Thymus (tissue), 11 donors: ENCODE data around the gene RPL27A. TPM values are rescaled to one million over a fixed set of nuclear protein-coding genes. Genes with fewer than 3 reads are reported as not detected.

Source experiments
- DNase-seq, 9 donors: peaks; one replicate each; pipeline ENCODE4 v3.0.0-alpha.2; 2013; ENCODE audit warnings: low spot score in 9 of 9, low read depth in 6 of 9, missing footprints in 1 of 9
- H3K27ac ChIP-seq, 2 donors: one replicate each; pipeline ENCODE4 v1.5.1; 2013; ENCODE audit warnings: control low read depth in 1 of 2, low read depth in 1 of 2, low read length in 1 of 2, mild to moderate bottlenecking in 1 of 2, moderate library complexity in 1 of 2
- H3K27me3 ChIP-seq, 2 donors: one replicate each; pipeline ENCODE4 v1.5.1; 2013; ENCODE audit warnings: low read length in 1 of 2; ENCODE audit not compliant: control insufficient read depth in 2 of 2, insufficient read depth in 1 of 2
- H3K36me3 ChIP-seq, 2 donors: one replicate each; pipeline ENCODE4 v1.5.1; 2013; ENCODE audit warnings: low read length in 1 of 2, mild to moderate bottlenecking in 1 of 2, moderate library complexity in 1 of 2; ENCODE audit not compliant: control insufficient read depth in 2 of 2, insufficient read depth in 2 of 2
- H3K4me1 ChIP-seq, 2 donors: one replicate each; pipeline ENCODE4 v1.5.1; 2013; ENCODE audit warnings: low read length in 2 of 2; ENCODE audit not compliant: control insufficient read depth in 2 of 2, insufficient read depth in 2 of 2
- H3K4me3 ChIP-seq, 2 donors: one replicate each; pipeline ENCODE4 v1.5.1; 2013; ENCODE audit warnings: low read length in 2 of 2, control low read depth in 1 of 2, mild to moderate bottlenecking in 1 of 2
- H3K9me3 ChIP-seq, 2 donors: one replicate each; pipeline ENCODE4 v1.5.1; 2013; ENCODE audit warnings: low read length in 1 of 2, mild to moderate bottlenecking in 1 of 2; ENCODE audit not compliant: control insufficient read depth in 2 of 2, insufficient read depth in 1 of 2
- WGBS: extraction: QIAGEN DNeasy Blood & Tissue Kit; methylation state at CpG from one replicate; pipeline ENCODE4 v1.1.7; 2013; 5-methylcytosine and 5-hydroxymethylcytosine counted together
- polyA plus RNA-seq: library from polyadenylated mRNA; stranded (reverse); fragments of 200-250 nt; gene quantifications from one replicate; pipeline ENCODE4 v1.2.3, GENCODE V29; 2013
- total RNA-seq: library from RNA; stranded (reverse); fragments of 120-200 nt; gene quantifications from one replicate; pipeline ENCODE4 v1.2.4, GENCODE V29; 2013
- donor health status: healthy.

The RPL27A gene
- total and polyA plus RNA-seq, 2 donors: 2,501 to 4,277 TPM

DNA sequence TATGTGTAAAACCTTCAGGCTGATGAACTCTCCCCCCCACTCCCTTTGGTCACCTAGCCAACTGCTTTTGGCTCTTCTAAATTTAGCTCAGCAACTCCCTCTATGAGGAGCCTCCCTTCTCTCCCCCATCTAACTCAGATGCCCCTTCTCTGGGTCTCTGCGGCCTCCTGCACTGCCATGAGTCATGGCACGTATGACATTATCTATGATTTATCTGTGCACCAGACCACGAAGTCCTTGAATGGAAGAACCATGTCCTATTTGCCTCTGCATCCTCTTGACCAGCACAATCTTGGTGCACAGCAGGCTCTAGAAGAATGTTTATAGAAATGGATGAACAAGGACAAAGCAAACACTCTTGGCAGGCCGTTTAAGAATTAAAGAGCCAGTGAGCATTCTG lies 46.0 kb downstream of the RPL27A start:
- Histone ChIP-seq H3K4me3 (no peak overlapping the region), H3K27ac (no peak overlapping the region), H3K9me3 (no peaks in the 10 kb centered on the region), H3K36me3 (no peaks in the 10 kb centered on the region), H3K4me1 (no peaks in the 10 kb centered on the region), H3K27me3 (no peaks in the 10 kb centered on the region)
- 81% methylated on average over 4 of the region's 4 CpGs for WGBS
- no peak for DNase-seq

DNA sequence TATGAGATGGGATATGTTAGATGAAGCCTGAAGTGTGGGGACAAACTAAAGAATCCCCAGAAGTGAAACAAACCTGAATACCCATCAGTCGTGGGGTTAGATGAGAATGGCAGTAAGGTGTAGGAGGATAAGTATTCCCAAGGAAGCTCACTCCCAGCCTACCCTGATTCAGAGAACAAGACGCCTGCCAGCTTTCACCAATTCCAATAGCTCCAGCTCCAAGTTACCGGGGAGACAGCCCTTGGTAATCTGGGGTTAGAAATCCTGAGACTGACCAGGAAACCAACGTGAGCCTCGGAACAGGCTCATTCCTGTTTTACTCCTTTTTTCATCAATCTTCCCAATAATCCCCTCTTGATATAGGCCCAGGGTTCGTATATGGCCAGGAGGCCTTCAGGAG lies 46.5 kb downstream of the RPL27A start:
- H3K27ac ChIP-seq: no peak overlapping the region

DNA sequence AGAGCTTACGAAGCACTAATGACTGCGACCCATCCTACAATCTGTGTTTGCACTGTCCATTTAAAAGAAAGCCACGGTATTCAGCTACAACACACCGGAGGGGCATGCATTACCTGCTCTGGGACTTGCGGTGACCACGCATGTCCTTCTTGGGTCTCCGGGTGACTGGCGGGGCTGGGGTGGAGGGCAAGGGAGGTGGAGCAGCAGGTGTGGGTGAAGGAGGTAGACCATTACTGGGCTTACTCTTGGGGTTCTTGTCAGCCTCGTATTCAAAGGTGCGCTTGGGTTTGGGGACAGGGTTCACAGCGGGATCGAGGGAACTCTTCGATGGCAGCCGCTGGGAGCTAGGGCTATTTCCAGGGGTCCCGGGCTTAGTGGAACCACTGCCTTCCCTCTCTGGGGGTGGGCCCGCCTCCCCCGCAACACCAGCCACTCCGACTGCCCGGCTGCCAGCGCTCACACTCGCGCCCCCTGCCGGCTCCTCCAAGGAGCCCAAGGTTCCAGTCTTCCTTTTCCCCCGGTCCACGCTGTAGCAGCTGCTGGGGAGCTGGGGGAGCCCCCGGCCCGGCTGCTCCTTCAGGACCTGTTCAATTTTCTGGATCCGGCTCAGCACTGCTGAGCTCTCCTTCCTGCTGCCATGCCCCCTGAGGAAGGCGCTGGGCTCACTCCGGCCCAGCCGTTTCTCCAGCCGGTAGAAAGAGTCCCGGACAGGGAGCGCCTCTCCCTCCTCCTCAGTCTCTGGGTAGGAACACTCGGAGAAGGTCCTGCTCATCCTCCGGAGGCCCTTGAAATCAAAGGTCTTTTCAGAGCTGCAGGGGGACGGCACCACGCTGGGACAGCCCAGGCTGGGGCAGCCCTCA lies 47.5 kb downstream of the RPL27A start:
- Histone ChIP-seq H3K4me1 (no peaks in the 10 kb centered on the region), H3K4me3 (no peak overlapping the region), H3K9me3 (no peaks in the 10 kb centered on the region), H3K27ac (no peak overlapping the region), H3K36me3 (no peaks in the 10 kb centered on the region), H3K27me3 (no peaks in the 10 kb centered on the region)
- no peak for DNase-seq
- WGBS: 92% methylated on average over 38 of the region's 38 CpGs

More for the DNA sequence above, 46.5 kb downstream of the RPL27A start:
- Histone ChIP-seq H3K36me3 (no peaks in the 10 kb centered on the region), H3K27me3 (no peaks in the 10 kb centered on the region), H3K9me3 (no peaks in the 10 kb centered on the region), H3K4me1 (no peaks in the 10 kb centered on the region), H3K4me3 (no peak overlapping the region)
- no peak for DNase-seq
- 93% methylated on average over 6 of the region's 6 CpGs for WGBS

DNA sequence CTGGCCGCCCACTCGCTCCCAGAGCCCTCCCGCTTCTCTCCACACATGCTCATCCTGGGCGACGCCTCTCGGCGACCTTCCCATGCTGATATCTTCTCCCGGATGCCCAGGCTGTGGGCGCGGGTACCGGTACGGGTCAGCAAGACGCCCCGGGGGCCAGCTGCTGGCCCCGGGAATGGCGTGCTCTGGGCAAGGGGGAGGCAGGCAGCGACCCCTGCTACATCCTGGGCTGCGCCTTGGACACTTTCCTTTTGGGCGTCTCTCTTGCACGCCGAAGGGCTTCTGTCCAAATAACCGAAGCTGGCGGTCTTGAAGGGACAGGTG lies 48.1 kb downstream of the RPL27A start:
- Histone ChIP-seq H3K4me3 (no peak overlapping the region), H3K9me3 (no peaks in the 10 kb centered on the region), H3K4me1 (no peaks in the 10 kb centered on the region), H3K27ac (no peak overlapping the region), H3K36me3 (no peaks in the 10 kb centered on the region), H3K27me3 (no peaks in the 10 kb centered on the region)
- DNase-seq: no peak
- WGBS: 98% methylated on average over 23 of the region's 23 CpGs

DNA sequence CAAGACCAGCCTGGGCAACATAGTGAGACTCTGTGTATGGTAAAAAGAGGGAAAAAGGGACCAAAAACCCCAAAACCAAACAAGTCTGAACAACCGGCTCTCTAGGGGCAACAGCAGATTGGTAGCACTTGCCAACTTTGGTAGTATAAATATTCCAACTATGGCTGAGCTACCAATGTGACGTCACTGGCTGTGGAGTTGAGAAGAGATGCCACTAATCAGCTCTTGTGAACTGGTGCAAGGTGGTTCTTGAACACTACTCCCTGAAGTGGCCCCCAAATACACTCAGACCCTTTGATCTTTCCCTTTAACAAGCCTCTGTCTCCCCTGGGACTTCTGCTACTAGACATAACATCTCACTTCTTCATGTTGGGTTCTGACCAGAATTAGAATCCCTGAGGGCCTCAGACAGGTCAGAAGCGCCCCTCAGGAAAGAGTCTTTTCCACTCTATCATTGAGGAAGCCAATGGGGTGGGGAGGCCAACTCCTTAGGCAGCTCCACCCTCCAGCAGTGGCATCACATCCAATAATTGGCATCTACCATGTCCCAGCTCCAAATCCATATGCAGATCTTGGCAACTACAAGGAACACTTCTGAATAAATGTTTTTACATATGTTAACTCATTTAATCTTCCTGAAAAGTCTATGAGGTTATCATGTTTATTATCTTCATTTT lies 49.2 kb downstream of the RPL27A start:
- no peak for DNase-seq
- 96% methylated on average over 3 of the region's 3 CpGs for WGBS

DNA sequence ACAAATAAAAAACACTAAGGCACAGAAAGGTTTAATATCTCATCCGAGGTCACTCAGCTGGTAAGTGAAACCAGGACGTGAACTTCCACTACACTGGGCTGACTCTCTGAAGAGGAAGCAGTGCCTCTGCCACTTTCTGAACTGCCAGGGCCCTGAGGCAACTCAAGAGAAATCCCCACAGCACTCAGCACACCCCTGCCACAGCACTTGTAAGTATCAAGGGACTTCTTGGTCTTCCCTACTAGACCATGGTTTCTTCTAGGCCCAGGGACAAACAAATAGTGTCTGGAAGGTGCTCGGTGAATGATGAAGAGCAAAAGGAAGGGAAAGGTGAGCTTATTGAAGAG lies 49.7 kb downstream of the RPL27A start:
- Histone ChIP-seq H3K4me1 (no peaks in the 10 kb centered on the region), H3K27me3 (no peaks in the 10 kb centered on the region), H3K9me3 (no peaks in the 10 kb centered on the region), H3K4me3 (no peak overlapping the region), H3K36me3 (no peaks in the 10 kb centered on the region), H3K27ac (peak overlapping the region in 1 of 2 donors; percentile 19)
- WGBS: 73% methylated on average over 3 of the region's 3 CpGs
- DNase-seq: peak in 1 of 9 donors; percentile 9

More for the DNA sequence above, 49.2 kb downstream of the RPL27A start:
- Histone ChIP-seq H3K9me3 (no peaks in the 10 kb centered on the region), H3K27ac (no peak overlapping the region), H3K36me3 (no peaks in the 10 kb centered on the region), H3K4me3 (no peak overlapping the region), H3K4me1 (no peaks in the 10 kb centered on the region), H3K27me3 (no peaks in the 10 kb centered on the region)

DNA sequence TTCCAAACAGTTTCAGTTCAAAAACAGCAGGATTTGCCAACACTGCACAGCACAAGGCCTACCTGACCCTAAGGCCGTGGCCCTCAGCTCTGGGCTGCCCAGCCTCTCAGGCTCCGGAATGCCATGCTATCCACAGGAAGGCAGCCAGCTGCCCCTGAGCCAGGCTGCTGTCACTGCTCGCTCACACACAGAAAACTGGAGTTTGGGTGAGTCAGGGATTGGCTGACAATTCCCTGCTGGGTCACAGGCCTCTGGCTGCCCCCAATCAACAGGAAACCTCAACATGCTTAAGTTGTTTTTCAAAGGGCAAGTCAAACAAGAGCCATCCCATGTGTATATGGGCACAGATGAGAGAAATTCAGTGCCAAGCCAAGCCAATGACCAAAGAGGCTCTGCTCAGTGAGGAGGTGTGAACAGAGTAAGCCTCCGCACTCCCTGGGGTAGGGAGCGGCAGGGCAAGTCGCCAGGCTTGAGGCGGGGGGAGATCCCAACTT lies 50.2 kb downstream of the RPL27A start:
- DNase-seq: no peak
- Histone ChIP-seq H3K27me3 (no peaks in the 10 kb centered on the region), H3K36me3 (no peaks in the 10 kb centered on the region), H3K27ac (peak overlapping the region in 1 of 2 donors; percentile 19), H3K4me3 (no peak overlapping the region), H3K4me1 (no peaks in the 10 kb centered on the region), H3K9me3 (no peaks in the 10 kb centered on the region)
- WGBS: 91% methylated on average over 7 of the region's 7 CpGs

DNA sequence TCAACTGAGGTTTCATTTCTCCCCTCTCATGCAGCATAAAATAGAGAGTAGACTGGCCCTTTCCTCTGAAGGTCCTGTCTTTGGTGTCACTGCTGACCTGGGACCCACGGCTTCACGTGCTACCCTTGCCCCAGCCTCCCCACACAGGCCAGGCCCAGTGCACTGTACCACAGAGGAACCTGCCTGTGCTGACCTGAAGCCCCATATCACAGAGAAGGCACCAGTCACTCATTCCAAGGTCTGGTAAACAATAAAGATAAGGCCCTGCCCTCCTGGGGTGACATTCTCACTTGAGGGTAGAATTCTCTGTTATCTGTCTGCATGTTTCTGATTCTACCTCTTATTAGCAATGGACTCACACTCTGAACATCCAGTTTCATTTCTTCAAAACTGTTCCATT lies 51.3 kb downstream of the RPL27A start:
- H3K27ac ChIP-seq: no peak overlapping the region
- no peaks in the 10 kb centered on the region for H3K4me1 ChIP-seq
- H3K27me3 ChIP-seq: no peaks in the 10 kb centered on the region
- no peak for DNase-seq
- H3K36me3 ChIP-seq: no peaks in the 10 kb centered on the region
- H3K9me3 ChIP-seq: no peaks in the 10 kb centered on the region
- H3K4me3 ChIP-seq: no peak overlapping the region
- 100% methylated on average over 2 of the region's 2 CpGs for WGBS

DNA sequence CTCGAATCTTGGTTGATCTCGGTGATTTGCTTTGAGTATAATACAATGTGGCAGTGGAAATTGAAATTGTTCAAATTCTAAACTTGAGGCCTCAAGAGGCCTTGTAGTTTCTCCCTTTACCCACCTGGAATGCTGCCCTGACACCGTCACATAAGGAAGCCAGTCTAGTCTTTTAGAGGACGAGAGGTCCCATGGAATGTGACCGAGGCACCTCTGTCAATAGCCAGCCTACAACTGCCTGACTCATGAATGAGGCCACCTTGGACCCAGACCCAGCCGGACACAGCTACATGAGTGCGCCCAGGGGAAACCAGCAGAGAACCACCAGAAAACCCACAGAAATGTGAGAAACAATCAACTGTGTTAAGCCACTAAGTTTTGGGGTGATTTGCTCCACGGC lies 52.5 kb downstream of the RPL27A start:
- no peak overlapping the region for H3K27ac ChIP-seq
- no peaks in the 10 kb centered on the region for H3K36me3 ChIP-seq

More for the DNA sequence above, 52.5 kb downstream of the RPL27A start:
- Histone ChIP-seq H3K4me1 (no peaks in the 10 kb centered on the region), H3K27me3 (no peaks in the 10 kb centered on the region), H3K9me3 (no peaks in the 10 kb centered on the region), H3K4me3 (no peak overlapping the region)
- DNase-seq: no peak
- WGBS: 94% methylated on average over 8 of the region's 8 CpGs
